Rectal smooth muscle tissue (tissue), 1 donor: ENCODE data around the gene INHBB.
A peak's percentile ranks its signal among the peaks of the same experiment; 100 is the strongest.
"Not testable (repeated sequence)": the region's sequence is repeated elsewhere in the genome, so short reads cannot be mapped to it uniquely, and the experiment has no call there.

Source experiments
- H3K27ac ChIP-seq: one replicate; pipeline ENCODE4 v1.7.0; 2013; ENCODE audit warnings: low read depth, low read length, inconsistent platforms
- H3K27me3 ChIP-seq: one replicate; pipeline ENCODE4 v1.7.0; 2013; ENCODE audit warnings: low read length; ENCODE audit not compliant: control insufficient read depth, insufficient read depth
- H3K36me3 ChIP-seq: one replicate; pipeline ENCODE4 v1.7.0; 2013; ENCODE audit warnings: low read length; ENCODE audit not compliant: control insufficient read depth, insufficient read depth
- H3K4me1 ChIP-seq: one replicate; pipeline ENCODE4 v1.7.0; 2013; ENCODE audit warnings: low read length; ENCODE audit not compliant: control insufficient read depth, insufficient read depth
- H3K4me3 ChIP-seq: one replicate; pipeline ENCODE4 v1.7.0; 2013; ENCODE audit warnings: low read length
- H3K9ac ChIP-seq: one replicate; pipeline ENCODE4 v1.7.0; 2013; ENCODE audit warnings: low read length

Gene INHBB

GRCh38 chr2:120310136-120310535, 35.8 kb upstream of the INHBB start:
- Histone ChIP-seq H3K4me1 (peaks cover 4% of the 10 kb centered on the region), H3K27ac (no peak overlapping the region), H3K27me3 (no peaks in the 10 kb centered on the region), H3K36me3 (no peaks in the 10 kb centered on the region), H3K4me3 (no peak overlapping the region), H3K9ac (no peak overlapping the region)

DNA sequence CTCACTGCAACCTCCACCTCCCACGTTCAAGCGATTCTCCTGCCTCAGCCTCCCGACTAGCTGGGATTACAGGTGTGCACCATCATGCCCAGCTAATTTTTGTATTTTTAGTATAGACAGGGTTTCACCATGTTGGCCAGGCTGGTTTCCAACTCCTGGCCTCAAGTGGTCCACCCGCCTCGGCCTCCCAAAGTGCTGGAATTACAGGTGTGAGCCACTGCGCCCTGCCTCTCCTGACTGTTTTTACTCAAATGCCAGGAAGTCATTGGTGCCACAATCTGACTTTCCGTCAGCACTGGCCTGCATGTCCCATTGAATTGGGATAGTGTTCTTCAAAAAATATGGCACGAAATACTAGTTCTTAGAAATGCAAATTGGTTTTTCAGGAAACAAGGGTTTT, 35.1 kb upstream of the INHBB start:
- H3K27me3 ChIP-seq, H3K36me3 ChIP-seq, H3K9ac ChIP-seq, H3K4me3 ChIP-seq, H3K4me1 ChIP-seq, H3K27ac ChIP-seq: not testable (repeated sequence)

- Histone ChIP-seq H3K27me3 (no peaks in the 10 kb centered on the region), H3K27ac (no peak overlapping the region), H3K4me3 (no peak overlapping the region), H3K36me3 (no peaks in the 10 kb centered on the region), H3K9ac (no peak overlapping the region), H3K4me1 (peaks cover 4% of the 10 kb centered on the region)
These were observed 33.9 kb upstream of the INHBB start for GRCh38 chr2:120312076-120312475.

DNA sequence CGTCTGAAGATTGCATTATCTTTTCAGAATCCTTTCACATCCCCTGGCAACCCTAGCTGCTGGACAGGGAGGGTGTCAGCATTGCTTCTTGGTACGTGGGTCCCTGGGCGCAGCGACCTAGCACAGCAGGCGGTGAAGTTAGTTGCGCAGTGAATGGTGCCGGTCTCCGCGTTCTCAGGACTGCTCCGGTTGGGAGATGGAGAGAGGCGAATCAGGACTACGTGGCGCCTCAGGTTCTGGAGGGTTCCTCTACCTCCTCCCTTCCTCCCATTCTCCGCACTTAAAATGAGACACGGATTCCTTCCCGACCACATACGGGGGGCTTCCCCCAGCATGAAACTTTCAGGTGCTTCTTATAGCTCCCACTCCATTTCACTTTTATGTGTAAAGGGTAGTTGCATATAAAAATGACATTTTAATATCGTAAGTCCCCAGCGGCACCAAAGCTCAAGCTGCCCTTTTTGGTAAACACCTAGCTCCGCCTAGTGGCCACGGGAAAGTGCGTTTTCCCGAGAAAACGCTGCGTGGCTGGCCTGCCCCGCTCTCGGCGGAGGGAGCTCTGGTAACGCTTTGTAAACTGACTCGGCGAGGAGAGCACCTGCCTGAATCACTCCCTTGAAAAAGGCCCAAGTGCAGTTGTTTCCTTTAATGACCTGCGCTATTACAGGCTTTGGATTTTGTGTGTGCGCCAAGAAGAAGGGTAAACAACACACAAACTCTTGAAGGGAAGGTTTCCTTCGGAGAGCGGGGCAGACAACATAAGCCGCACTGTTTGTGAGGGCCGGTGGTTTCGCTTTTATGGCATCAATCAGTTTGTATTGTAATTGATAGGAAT, 32.9 kb upstream of the INHBB start:
- H3K27me3 ChIP-seq = no peaks in the 10 kb centered on the region
- peak overlapping the region; percentile 17 for H3K4me3 ChIP-seq
- no peak overlapping the region for H3K9ac ChIP-seq
- no peaks in the 10 kb centered on the region for H3K36me3 ChIP-seq
- peaks cover 4% of the 10 kb centered on the region for H3K4me1 ChIP-seq
- H3K27ac ChIP-seq = no peak overlapping the region

- Histone ChIP-seq H3K36me3 (no peaks in the 10 kb centered on the region), H3K27me3 (no peaks in the 10 kb centered on the region), H3K4me3 (peak overlapping the region; percentile 17), H3K9ac (no peak overlapping the region), H3K27ac (no peak overlapping the region), H3K4me1 (peaks cover 4% of the 10 kb centered on the region)
These were observed 32.0 kb upstream of the INHBB start for GRCh38 chr2:120313695-120314615.

DNA sequence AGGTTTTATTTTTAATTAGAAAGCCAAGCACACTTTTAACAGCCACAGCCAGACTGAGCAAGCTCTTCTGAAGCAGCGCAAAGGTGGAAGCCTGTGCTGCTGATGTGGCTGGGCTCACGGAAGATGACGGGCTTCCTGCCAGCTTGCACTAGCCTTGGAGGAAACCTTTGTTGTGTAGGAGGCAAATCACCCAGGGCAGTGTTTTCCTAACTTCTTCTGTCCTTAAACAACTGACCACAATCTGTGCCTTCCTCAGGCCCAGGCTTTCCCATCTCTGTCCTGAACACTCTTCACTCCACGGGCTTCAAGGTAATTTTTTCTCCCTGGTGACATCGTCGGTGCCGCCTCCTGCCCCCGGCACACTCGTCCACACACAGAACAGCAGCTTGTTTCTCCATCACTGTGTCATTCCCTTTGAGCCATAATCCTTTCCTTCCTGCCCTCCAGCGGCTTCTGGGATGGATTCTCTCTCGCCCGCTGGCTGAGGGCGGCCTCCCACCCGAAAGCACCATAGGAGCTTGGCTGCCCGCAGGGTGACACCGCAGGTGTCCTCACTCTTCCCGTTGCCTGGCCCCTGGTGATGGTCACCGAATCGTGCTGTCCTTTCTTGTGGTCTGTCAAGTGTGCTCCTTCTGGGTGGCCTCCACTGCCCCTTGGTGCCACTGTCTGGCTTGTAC, 31.1 kb upstream of the INHBB start:
- no peaks in the 10 kb centered on the region for H3K27me3 ChIP-seq
- H3K9ac ChIP-seq = no peak overlapping the region
- H3K4me1 ChIP-seq = peaks cover 4% of the 10 kb centered on the region
- no peaks in the 10 kb centered on the region for H3K36me3 ChIP-seq
- H3K4me3 ChIP-seq = no peak overlapping the region
- no peak overlapping the region for H3K27ac ChIP-seq

DNA sequence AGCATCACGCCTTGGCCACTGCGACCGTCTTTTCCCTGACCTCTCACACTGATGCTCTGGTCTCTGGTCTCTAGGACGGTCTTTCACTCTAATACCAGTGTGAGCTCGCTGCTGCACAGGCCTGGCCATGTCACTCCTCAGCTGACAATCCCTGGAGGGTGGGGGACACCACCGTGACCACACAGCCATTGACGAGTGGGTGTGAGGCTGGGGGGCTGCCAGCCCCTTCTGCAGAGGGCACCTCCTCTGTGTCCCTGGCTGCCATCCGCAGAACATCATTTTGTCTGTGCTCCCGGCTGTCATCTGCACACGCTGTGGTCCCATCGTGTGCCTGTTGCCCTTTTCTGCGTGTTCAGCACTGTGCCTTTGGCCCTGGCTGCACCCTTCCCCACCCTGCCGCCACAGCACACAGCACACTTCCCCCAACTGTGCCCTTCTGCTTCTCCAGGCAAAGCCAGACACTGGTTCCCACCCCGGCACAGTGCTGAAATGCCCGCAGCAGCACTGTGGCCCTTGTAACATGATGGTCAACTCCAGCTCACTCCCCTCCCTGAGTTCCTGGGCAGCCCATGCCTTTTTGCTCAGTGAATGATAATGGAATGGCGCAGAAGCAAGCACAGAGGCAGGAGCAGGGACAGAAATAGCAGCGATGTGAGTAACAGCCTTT, 30.4 kb upstream of the INHBB start:
- no peaks in the 10 kb centered on the region for H3K36me3 ChIP-seq
- no peak overlapping the region for H3K27ac ChIP-seq
- no peak overlapping the region for H3K4me3 ChIP-seq
- H3K4me1 ChIP-seq = peaks cover 4% of the 10 kb centered on the region
- no peak overlapping the region for H3K9ac ChIP-seq
- H3K27me3 ChIP-seq = no peaks in the 10 kb centered on the region

GRCh38 chr2:120316071-120316470, 29.9 kb upstream of the INHBB start:
- Histone ChIP-seq H3K36me3 (no peaks in the 10 kb centered on the region), H3K27ac (no peak overlapping the region), H3K4me3 (no peak overlapping the region)

GRCh38 chr2:120316528-120317179, 29.3 kb upstream of the INHBB start:
- H3K4me3 ChIP-seq = no peak overlapping the region
- peaks cover 4% of the 10 kb centered on the region for H3K4me1 ChIP-seq
- no peaks in the 10 kb centered on the region for H3K27me3 ChIP-seq
- no peak overlapping the region for H3K27ac ChIP-seq
- H3K9ac ChIP-seq = no peak overlapping the region
- no peaks in the 10 kb centered on the region for H3K36me3 ChIP-seq

More at GRCh38 chr2:120316071-120316470, 29.9 kb upstream of the INHBB start:
- Histone ChIP-seq H3K9ac (no peak overlapping the region), H3K27me3 (no peaks in the 10 kb centered on the region), H3K4me1 (peaks cover 4% of the 10 kb centered on the region)

- Histone ChIP-seq H3K27ac (no peak overlapping the region), H3K36me3 (no peaks in the 10 kb centered on the region), H3K9ac (no peak overlapping the region), H3K4me1 (peaks cover 4% of the 10 kb centered on the region), H3K4me3 (no peak overlapping the region), H3K27me3 (no peaks in the 10 kb centered on the region)
These were observed 28.8 kb upstream of the INHBB start for GRCh38 chr2:120317180-120317533.

DNA sequence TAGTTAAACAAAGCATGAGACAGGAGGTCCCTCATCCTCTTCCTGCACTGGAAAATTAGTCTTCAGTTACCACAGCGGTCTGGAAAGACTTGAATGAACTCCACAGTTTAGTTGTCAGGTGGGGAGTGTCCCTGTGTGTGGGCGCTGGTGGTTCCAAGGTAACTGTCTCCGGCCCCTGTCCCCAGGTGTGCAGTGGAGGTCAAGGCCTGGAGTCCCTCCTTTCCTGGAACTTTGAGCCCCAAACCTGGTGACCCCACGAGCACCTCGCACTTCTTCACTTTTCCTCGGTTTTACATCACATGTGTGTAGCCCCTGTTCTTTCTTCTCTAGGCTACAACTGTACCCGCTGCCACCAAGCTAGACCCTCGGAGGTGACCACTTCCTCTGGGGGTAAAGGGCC, 28.0 kb upstream of the INHBB start:
- no peaks in the 10 kb centered on the region for H3K36me3 ChIP-seq
- H3K27ac ChIP-seq = no peak overlapping the region
- no peaks in the 10 kb centered on the region for H3K27me3 ChIP-seq
- H3K4me1 ChIP-seq = peaks cover under 1% of the 10 kb centered on the region
- no peak overlapping the region for H3K9ac ChIP-seq
- H3K4me3 ChIP-seq = no peak overlapping the region
